Embryonic facial prominence (tissue), 1 donor: ENCODE results near the gene WDR83.
"Not testable (repeated sequence)": the region's sequence is repeated elsewhere in the genome, so short reads cannot be mapped to it uniquely, and the experiment has no call there.

ENCODE experiments used
- DNase-seq: peaks from one replicate; pipeline ENCODE4 v3.0.0-alpha.2; 2016; ENCODE audit errors: extremely low spot score

The WDR83 gene

GRCh38 chr19:12655546-12655945 lies 11.1 kb upstream of the WDR83 start:
- DNase-seq, result no peak

DNA sequence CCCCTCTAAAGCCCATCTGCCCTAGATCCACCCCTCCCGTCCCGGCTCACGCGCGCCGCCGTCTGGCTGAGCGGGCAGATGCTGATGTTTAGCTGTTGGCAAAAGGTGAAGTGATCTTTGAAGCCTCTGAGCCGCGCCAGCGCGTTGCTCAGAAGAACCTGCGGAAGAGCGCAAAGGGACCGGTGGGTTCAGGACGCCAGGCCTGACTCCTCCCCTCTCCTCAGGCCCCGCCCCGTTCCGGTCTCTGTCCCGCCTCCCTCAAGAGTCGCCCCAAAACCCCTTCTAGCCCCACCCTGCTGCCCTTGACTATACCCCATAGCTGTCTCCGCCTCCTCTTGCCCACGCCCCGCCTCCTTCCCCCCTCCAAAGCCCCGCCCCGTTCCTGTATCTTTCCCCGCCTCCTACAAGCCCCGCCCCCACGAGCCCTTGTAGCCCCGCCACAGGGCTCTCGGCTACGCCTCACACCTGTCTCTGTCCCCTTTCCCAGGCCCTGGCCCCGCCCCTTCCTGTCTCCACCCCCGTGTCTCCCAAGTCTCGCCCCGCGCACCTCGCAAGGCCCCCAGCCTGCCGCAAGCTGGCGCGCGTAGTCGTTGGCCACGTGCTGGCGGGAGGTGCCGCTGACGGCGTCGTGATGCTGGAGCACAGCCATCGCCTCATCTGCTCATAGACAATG lies 9.6 kb upstream of the WDR83 start:
- no peak for DNase-seq

DNA sequence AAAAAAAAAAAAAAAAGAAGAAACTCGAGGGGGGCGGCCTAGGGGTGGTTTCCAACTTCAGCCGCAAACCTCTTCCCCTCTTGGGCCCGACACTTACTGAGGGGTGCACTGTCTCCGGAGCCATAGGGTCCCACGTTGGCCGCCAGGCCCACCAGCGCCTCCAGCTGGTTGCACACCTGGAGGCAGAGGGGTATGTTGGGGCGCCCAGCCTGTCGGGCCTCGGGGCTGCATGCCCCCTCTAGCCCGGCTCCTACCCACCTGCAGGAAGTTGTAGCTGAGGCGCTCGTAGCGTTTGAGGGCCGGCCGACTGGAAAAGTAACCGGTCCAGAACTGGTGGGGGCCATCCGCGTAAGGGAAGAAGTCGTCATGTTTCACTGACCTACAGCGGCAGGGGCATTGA lies 8.6 kb upstream of the WDR83 start:
- no peak for DNase-seq

- no peak for DNase-seq
Observed at GRCh38 chr19:12660980-12661379, 5.6 kb upstream of the WDR83 start.

- DNase-seq, result no peak
Observed at GRCh38 chr19:12664406-12665280, 2.0 kb upstream of the WDR83 start.

DNA sequence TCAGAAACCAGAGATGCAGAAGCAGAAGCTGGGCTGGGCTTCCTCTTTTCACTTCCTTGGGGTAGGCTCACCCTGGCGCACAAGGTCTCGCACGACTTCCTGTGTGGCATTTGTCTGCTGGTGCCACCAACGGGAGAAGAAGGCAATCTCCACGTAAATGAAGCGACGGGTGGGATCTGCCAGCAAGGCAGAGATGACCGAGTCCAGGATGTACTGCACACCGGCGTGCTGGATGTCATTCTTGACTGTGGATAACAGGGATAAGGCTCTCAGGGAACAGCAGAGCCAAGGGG lies 1.4 kb upstream of the WDR83 start:
- no peak for DNase-seq

GRCh38 chr19:12665671-12666264 lies 839 bp upstream of the WDR83 start:
- DNase-seq, result no peak

GRCh38 chr19:12667731-12668302 lies 1.2 kb downstream of the WDR83 start:
- DNase-seq, result no peak

DNA sequence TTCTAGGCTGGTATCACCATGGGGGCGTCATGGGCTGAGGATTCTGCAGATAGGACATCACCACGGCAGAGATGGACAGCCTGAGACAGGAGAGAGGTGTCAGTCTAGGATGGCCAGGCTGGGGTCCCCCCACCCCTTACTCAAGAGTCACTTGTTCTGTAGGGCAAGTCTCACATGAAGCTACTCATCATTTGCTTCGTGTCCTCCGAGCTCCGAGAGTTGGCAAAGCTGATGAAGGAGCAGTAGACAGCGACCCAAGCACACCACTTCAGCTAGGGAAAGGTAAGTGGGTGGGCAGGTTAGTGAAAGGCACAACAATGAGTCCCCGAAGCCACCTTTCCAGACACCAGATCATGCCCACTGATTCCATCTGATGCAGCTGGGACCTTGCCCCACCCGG lies 1.7 kb downstream of the WDR83 start:
- no peak for DNase-seq

DNA sequence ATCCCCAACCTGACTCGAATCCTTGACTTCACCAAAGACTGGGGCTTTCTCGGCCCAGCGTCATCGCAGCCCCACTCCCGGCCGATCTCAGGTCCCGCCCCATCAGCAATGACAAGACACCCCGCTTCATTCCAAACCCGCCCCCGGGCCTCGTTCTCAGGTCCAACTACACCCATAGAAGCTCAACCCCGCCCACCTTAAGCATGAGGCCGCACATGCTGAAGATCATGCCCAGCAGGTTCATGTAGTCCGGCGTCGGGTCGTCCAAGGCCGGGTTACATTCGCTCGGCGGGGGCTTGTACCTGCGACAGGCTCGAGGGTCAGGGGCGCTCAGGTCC lies 2.3 kb downstream of the WDR83 start:
- DNase-seq, result no peak

GRCh38 chr19:12669270-12670158 lies 2.9 kb downstream of the WDR83 start:
- peak; percentile 70 for DNase-seq

GRCh38 chr19:12670159-12670928 lies 3.7 kb downstream of the WDR83 start:
- no peak for DNase-seq

- DNase-seq, result no peak
Observed at GRCh38 chr19:12672744-12673143, 6.1 kb downstream of the WDR83 start.

DNA sequence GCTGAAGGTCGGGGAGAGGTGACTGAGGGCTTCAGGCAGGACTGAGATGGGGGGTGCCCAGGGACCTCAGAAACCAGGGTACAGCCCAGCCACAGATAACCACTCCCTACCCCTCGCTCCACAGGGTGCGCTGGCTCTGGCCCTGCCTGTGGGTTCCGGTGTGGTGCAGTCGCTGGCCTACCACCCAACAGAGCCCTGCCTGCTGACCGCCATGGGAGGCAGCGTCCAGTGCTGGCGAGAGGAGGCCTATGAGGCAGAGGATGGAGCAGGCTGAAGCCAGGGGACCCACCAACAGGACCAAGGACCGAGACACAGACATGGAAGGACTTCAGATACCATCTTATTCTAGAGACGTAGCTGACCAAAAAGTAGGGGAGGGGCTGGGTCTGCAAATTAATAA lies 8.8 kb downstream of the WDR83 start:
- DNase-seq, result no peak

DNA sequence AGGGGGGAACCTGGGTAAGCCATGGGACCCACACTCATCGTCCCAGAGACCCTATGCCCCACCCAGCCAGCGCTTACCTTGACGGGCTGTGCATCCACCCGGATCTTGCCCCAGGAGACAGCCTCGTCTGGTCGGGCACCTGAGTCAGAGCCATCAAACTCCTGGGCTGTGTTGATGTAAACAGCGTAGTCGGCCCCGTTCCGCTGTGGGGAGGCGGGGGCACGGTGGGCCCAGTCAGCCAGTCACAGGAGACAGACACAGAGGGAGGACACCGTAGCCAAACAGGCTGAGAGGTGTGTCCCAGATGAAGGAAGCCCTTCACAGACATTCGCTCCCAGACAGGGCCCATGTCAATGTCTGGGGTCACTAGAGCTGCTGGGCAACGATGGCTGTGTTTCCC lies 9.3 kb downstream of the WDR83 start:
- DNase-seq, result no peak

DNA sequence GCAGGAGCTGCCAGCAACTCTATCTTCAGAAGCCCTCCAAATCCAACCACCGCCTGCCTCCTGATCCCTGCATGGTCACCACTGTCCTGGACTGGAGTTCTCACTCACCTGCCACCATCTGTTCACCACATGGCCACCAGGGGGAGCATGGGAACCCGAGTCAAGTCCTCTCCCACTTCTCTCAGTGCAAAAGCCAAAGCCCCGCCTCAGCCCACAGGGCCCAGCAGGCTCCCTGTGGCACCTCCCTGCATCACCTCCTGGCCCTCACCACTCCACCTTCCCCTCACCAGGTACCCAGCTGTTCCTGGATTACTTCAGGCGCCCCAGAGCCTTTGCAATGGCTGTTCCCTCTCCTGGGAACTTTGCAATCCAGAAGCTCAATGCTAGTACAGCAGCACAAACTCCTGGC lies 9.8 kb downstream of the WDR83 start:
- DNase-seq, result no peak

GRCh38 chr19:12676928-12677327 lies 10.3 kb downstream of the WDR83 start:
- no peak for DNase-seq

DNA sequence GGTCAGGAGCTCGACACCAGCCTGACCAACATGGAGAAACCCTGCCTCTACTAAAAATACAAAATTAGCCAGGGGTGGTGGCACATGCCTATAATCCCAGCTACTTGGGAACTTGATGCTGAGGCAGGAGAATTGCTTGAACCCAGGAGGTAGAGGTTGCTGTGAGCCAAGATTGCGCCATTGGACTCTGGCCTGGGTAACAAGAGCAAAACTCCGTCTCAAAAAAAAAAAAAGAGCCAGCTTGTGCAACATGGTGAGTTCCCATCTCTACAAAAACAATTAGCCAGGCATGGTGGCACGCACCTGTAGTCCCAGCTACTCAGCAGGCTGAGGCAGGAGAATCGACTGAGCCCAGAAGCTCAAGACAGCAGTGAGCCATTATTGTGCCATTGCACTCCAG lies 11.4 kb downstream of the WDR83 start:
- not testable (repeated sequence) for DNase-seq

DNA sequence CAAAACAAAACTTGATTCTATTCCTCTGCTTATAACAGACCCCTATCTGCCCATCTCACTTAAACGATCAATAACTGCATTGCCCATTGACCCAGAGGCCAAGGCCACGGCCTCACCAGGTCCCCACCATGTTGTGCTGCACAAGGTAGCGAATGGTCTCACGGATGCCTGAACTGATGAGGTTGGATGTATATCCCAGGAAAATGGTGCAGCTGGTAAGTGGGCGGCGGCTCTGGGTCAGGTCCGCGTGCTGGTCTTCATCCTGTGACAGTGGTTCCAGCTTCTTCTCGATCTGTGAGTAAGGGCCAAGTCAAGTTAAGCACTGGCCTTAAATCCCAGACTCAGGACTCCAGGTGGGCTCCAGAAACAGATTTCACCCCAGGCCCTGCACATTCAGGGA lies 13.4 kb downstream of the WDR83 start:
- DNase-seq, result no peak

GRCh38 chr19:12681074-12681987 lies 14.7 kb downstream of the WDR83 start, which contains the start of gene DHPS:
Gene DHPS (minus strand): TSS chr19:12681880. CDS start chr19:12681766, 114 bp downstream.
- DNase-seq, result peak; percentile 96
